ENCODE data around the gene BTN2A1. TPM values are rescaled to one million over a fixed set of nuclear protein-coding genes. Genes with fewer than 3 reads are reported as not detected.

BTN2A1 gene
- total RNA-seq, 4 donors from 2014 or later, result 15.7 to 29.0 (median 17.1) TPM

DNA sequence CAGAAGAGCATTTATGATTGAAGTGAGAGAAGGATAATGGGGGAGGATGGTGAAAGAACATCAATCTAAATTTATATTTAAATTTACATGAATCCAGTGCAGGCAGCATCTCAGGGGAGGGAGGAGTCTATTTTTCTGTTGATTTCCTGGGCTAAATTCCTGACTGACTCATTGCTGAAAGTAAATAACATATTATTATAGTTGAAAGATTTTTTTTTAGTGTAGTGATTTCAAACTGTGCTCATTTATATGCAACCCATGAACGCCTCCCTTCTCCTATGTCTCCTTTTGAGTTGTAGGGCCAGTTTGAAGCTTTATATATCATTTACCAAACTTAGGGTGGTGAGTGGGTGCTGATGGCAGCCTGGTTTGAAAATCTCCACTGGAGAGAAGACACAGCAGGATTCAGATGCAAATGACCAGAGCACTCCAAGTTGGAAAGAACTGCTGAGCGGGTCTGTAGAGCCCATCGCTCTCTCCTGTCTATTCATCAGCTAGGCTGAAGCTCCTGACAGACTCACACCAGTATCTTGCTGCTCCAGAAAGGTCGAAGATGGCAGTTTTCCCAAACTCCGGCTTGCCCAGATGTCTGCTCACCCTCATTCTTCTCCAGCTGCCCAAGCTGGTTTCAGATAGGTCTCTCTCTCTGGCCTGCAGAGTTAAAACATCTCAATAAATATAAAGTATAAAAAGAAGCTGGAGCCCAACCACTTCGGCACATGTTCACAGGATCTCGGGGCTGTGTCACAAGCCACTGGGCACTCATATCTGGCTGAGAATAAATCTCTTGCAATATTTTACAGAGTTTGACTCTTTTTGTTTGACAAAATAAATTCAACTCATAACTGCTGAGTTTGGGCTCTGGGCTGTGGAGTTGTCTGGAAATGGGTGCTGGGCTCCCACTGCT is 18.3 kb downstream of the BTN2A1 start:
- DNase-seq (ENCODE audit: low spot score in 2 of 2), result no peak
- TF ChIP-seq EP300 (IDR thresholded peaks at IDR 0.05) (no peak), POLR2A (IDR thresholded peaks at IDR 0.05) (no peak)
- TF ChIP-seq, protein P1, sequence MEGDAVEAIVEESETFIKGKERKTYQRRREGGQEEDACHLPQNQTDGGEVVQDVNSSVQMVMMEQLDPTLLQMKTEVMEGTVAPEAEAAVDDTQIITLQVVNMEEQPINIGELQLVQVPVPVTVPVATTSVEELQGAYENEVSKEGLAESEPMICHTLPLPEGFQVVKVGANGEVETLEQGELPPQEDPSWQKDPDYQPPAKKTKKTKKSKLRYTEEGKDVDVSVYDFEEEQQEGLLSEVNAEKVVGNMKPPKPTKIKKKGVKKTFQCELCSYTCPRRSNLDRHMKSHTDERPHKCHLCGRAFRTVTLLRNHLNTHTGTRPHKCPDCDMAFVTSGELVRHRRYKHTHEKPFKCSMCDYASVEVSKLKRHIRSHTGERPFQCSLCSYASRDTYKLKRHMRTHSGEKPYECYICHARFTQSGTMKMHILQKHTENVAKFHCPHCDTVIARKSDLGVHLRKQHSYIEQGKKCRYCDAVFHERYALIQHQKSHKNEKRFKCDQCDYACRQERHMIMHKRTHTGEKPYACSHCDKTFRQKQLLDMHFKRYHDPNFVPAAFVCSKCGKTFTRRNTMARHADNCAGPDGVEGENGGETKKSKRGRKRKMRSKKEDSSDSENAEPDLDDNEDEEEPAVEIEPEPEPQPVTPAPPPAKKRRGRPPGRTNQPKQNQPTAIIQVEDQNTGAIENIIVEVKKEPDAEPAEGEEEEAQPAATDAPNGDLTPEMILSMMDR (IDR thresholded peaks at IDR 0.05), result no peak
- H3K27ac ChIP-seq, result peak overlapping the region in 3 of 4 donors; percentile 46 to 89 (median 87)
- WGBS, 2 donors, result 72 to 78% methylated on average over 7 of the region's 7 CpGs
- H3K9me3 ChIP-seq, result peaks cover 0 to 8% (median 0%) of the 10 kb centered on the region in 4 donors
- no peak overlapping the region for H3K4me3 ChIP-seq
- no peaks in the 10 kb centered on the region for H3K36me3 ChIP-seq
- peaks cover 0 to 39% (median 16%) of the 10 kb centered on the region in 4 donors for H3K4me1 ChIP-seq
- no peaks in the 10 kb centered on the region for H3K27me3 ChIP-seq

DNA sequence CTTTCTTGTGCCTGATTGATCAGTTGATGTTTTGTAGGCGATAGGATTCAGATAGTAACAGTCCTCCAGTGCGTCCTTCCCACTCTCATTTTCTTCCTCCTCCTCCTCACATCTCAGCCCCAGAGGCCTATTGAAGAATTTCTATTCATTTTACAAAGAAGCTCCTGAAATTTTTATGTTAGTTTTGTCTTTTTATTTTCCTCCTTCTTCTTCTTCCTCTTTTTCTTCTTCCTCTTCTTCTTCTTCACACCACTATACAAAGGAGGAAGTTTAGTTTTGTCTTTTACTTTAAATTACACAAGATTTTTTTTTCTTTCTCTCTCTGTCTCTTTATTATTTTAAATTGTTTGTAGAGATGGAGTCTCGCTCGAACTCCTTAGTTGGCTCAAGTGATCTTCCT is 19.1 kb downstream of the BTN2A1 start:
- no peak overlapping the region for H3K4me3 ChIP-seq
- peaks cover 0 to 8% (median 0%) of the 10 kb centered on the region in 4 donors for H3K9me3 ChIP-seq
- peak overlapping the region in 3 of 4 donors; percentile 20 to 89 (median 46) for H3K27ac ChIP-seq
- no peaks in the 10 kb centered on the region for H3K27me3 ChIP-seq
- 84 to 89% methylated on average over 4 of the region's 4 CpGs for WGBS, 2 donors
- TF ChIP-seq, protein P1 (IDR thresholded peaks at IDR 0.05), result no peak
- no peak for TF ChIP-seq POLR2A (IDR thresholded peaks at IDR 0.05)
- TF ChIP-seq EP300 (IDR thresholded peaks at IDR 0.05), result no peak
- no peaks in the 10 kb centered on the region for H3K36me3 ChIP-seq
- no peak for DNase-seq (ENCODE audit: low spot score in 2 of 2)
- H3K4me1 ChIP-seq, result peaks cover 0 to 39% (median 16%) of the 10 kb centered on the region in 4 donors

DNA sequence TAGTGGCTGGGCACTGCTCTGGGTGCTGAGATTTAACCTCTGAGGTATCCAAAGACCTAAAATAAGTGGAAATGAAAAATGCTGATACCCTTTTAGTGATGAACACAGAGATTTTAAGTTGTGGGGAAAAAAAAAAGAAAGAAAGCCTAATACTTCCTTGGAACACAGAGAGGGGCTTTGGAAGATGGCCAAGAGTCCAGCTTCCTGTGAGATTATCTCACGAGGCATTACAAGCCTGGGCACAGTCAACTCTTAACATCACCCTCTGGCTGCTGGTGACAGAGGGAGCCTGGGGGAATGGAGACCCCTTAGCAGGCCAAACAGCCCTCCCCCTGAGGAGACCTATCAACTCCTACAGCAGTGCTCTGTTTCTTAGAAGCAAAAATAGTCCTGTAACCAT is 19.7 kb downstream of the BTN2A1 start:
- Histone ChIP-seq H3K4me1 (peaks cover 0 to 39% (median 16%) of the 10 kb centered on the region in 4 donors), H3K36me3 (no peaks in the 10 kb centered on the region), H3K27me3 (no peaks in the 10 kb centered on the region), H3K27ac (peak overlapping the region in 3 of 4 donors; percentile 14 to 89 (median 22)), H3K9me3 (peaks cover 0 to 2% (median 0%) of the 10 kb centered on the region in 4 donors), H3K4me3 (no peak overlapping the region)
- whole genome bisulfite sequencing, 2 donors, result 8 to 22% methylated on average over 1 of the region's 1 CpG
- TF ChIP-seq, protein P1 (IDR thresholded peaks at IDR 0.05), result no peak
- TF ChIP-seq POLR2A (IDR thresholded peaks at IDR 0.05) (no peak), EP300 (IDR thresholded peaks at IDR 0.05) (no peak)
- no peak for DNase-seq (ENCODE audit: low spot score in 2 of 2)

DNA sequence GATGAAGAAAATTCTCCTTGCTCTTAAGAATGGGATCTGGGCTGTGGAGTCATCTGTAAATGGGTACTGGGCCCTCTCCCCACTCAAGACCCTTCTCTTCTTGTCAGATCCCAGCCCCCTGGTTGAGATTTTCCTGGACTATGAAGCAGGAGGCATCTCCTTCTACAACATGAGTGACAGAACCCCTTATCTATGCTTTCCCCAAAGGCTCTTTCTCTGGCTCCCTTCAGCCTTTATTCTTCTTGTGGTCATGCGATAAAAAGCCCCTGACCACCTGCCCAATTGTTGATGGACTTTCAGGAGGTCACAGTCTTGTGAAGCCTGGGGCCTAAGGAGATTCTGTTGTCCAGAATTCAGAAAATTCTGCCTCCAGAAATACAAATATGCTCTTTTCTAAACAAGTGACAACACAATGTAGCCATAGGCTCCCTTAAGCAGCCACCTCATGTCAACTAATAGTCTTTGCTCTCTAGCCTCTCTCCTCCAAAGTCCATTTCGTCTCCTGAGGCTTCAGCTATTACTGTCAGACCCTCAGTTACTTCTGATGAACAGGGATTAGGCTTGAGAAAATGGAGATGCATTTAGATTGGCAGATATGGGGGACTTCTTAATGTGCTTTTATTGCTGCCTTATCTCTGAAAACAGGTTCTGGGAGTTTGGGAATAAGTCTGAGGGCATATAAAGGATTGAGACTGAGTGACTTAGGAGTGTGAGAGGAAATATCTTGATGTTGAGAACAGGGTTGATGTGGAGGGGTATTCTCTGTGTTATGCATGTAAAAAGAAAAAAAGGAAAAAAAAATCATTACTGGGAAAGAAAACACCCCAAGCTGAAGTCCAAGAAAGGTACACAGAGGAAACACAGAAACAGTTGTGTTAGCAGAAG is 20.6 kb downstream of the BTN2A1 start:
- Histone ChIP-seq H3K9me3 (no peaks in the 10 kb centered on the region), H3K27ac (peak overlapping the region in 3 of 4 donors; percentile 14 to 89 (median 22)), H3K36me3 (no peaks in the 10 kb centered on the region), H3K27me3 (no peaks in the 10 kb centered on the region), H3K4me1 (peaks cover 0 to 31% (median 16%) of the 10 kb centered on the region in 4 donors), H3K4me3 (no peak overlapping the region)
- TF ChIP-seq, protein P1 (IDR thresholded peaks at IDR 0.05), result no peak
- TF ChIP-seq POLR2A (IDR thresholded peaks at IDR 0.05) (no peak), EP300 (IDR thresholded peaks at IDR 0.05) (no peak)
- no peak for DNase-seq (ENCODE audit: low spot score in 2 of 2)
- 96 to 98% methylated on average over 2 of the region's 2 CpGs for WGBS, 2 donors

Data from tibial nerve (tissue), 4 donors.